H1 (cell line): ENCODE data around the gene LDLRAD3. TPM values are rescaled to one million over a fixed set of nuclear protein-coding genes. Genes with fewer than 3 reads are reported as not detected.

Experiments
- CTCF ChIA-PET: fragments of 300-600 bp; sonication (Branson Sonifier 250); formaldehyde crosslinking; loops from one replicate; lab custom pipeline; 2021; ENCODE audit not compliant: partially characterized antibody; lab: Charles Lee
- POLR2A ChIA-PET: fragments of 300-600 bp; sonication (Branson Sonifier 250); formaldehyde crosslinking; loops from one replicate; lab custom pipeline; 2021; ENCODE audit warnings: inconsistent platforms; ENCODE audit not compliant: partially characterized antibody; lab: Charles Lee
- DNase-seq, 2 experiments: peaks; one replicate each; pipeline versions ENCODE4 v3.0.0 to v3.0.0-alpha.2; 2010 to 2022; ENCODE audit warnings: low spot score in 2 of 2, low read depth in 1 of 2, mixed read lengths in 1 of 2
- FAIRE-seq: peaks from 2 replicates; lab custom pipeline; 2011; peaks lifted over from hg19 to GRCh38; lab: Jason Lieb, UNC
- H2AFZ ChIP-seq: 2 replicates; pipeline ENCODE4 v1.8.1; 2012; ENCODE audit warnings: low read length, inconsistent platforms
- H2AK5ac ChIP-seq: 2 replicates; pipeline ENCODE4 v1.6.1; 2013; ENCODE audit warnings: low read depth, low read length
- H2BK120ac ChIP-seq: replicated peaks from 2 replicates; pipeline ENCODE3; 2013; ENCODE audit warnings: low read depth, low read length, inconsistent platforms
- H2BK12ac ChIP-seq: 2 replicates; pipeline ENCODE4 v1.6.1; 2013; ENCODE audit warnings: low read depth, low read length
- H2BK15ac ChIP-seq: 2 replicates; pipeline ENCODE4 v1.6.1; 2013; ENCODE audit warnings: low read length
- H2BK20ac ChIP-seq: 2 replicates; pipeline ENCODE4 v1.6.1; 2013; ENCODE audit warnings: low read length
- H2BK5ac ChIP-seq: 2 replicates; pipeline ENCODE4 v1.6.1; 2013; ENCODE audit warnings: low read depth, low read length
- H3K14ac ChIP-seq: 2 replicates; pipeline ENCODE4 v1.6.1; 2013; ENCODE audit warnings: inconsistent platforms; ENCODE audit not compliant: insufficient read length
- H3K18ac ChIP-seq: 2 replicates; pipeline ENCODE4 v1.6.1; 2013; ENCODE audit warnings: low read length; ENCODE audit errors: extremely low read depth
- H3K23ac ChIP-seq: 2 replicates; pipeline ENCODE4 v1.6.1; 2013; ENCODE audit warnings: inconsistent platforms; ENCODE audit not compliant: insufficient read length
- H3K23me2 ChIP-seq: 2 replicates; pipeline ENCODE4 v1.6.1; 2013; ENCODE audit warnings: low read depth, low read length
- H3K27ac ChIP-seq: 2 replicates; pipeline ENCODE4 v1.6.1; 2011; ENCODE audit warnings: low read depth, low read length, inconsistent platforms
- H3K27me3 ChIP-seq, 4 experiments: replicated peaks in 1 of 4; 1 replicate in 1 of 4; 2 replicates in 3 of 4; pipeline versions ENCODE4 v1.6.1 to v1.8.1; 2011 to 2013; ENCODE audit warnings: low read length in 3 of 4, mild to moderate bottlenecking in 3 of 4, inconsistent platforms in 2 of 4, mixed read lengths in 2 of 4, moderate library complexity in 1 of 4; ENCODE audit not compliant: control insufficient read depth in 3 of 4, insufficient read depth in 3 of 4; ENCODE audit errors: extremely low read depth in 1 of 4
- H3K36me3 ChIP-seq, 4 experiments: 2 replicates each; pipeline versions ENCODE4 v1.6.1 to v1.8.1; 2011 to 2013; ENCODE audit warnings: mild to moderate bottlenecking in 4 of 4, low read length in 3 of 4, moderate library complexity in 2 of 4, control low read depth in 1 of 4, inconsistent platforms in 1 of 4; ENCODE audit not compliant: insufficient read depth in 4 of 4, control insufficient read depth in 2 of 4
- H3K4ac ChIP-seq: replicated peaks from 2 replicates; pipeline ENCODE3; 2013; ENCODE audit warnings: low read length, low read depth, mixed read lengths, inconsistent platforms; ENCODE audit not compliant: insufficient read length
- H3K4me1 ChIP-seq, 4 experiments: replicated peaks in 1 of 4; 1 replicate in 1 of 4; 2 replicates in 3 of 4; pipeline versions ENCODE4 v1.6.1 to v1.8.1; 2011 to 2013; ENCODE audit warnings: low read length in 3 of 4, inconsistent platforms in 2 of 4, mixed read lengths in 1 of 4; ENCODE audit not compliant: insufficient read depth in 4 of 4, control insufficient read depth in 3 of 4
- H3K4me2 ChIP-seq, 2 experiments: 2 replicates each; pipeline versions ENCODE4 v1.6.1 to v1.8.1; 2011 to 2013; ENCODE audit warnings: low read depth in 2 of 2, low read length in 2 of 2, control low read depth in 1 of 2, inconsistent platforms in 1 of 2, mild to moderate bottlenecking in 1 of 2; ENCODE audit not compliant: insufficient read depth in 1 of 2
- H3K4me3 ChIP-seq, 4 experiments: fragments of 200-600, 300-600 bp in 1 of 4; sonication (generic), shearing (Covaris generic), sonication (Bioruptor Twin) in 1 of 4; 2 replicates each; pipeline versions ENCODE4 v1.5.1 to v1.8.1; 2011 to 2016; ENCODE audit warnings: low read length in 4 of 4, low read depth in 3 of 4, control low read depth in 2 of 4, inconsistent platforms in 2 of 4, mild to moderate bottlenecking in 2 of 4, mixed read lengths in 1 of 4, moderate library complexity in 1 of 4; ENCODE audit not compliant: insufficient read depth in 2 of 4; ENCODE audit errors: extremely low read depth in 1 of 4
- H3K56ac ChIP-seq: replicated peaks from 2 replicates; pipeline ENCODE3; 2013; ENCODE audit warnings: low read depth, mild to moderate bottlenecking, mixed read lengths, low read length, inconsistent platforms; ENCODE audit not compliant: insufficient read length
- H3K79me1 ChIP-seq: 2 replicates; pipeline ENCODE4 v1.6.1; 2013; ENCODE audit warnings: low read depth, low read length, control low read depth
- H3K79me2 ChIP-seq, 2 experiments: 2 replicates each; pipeline versions ENCODE4 v1.6.1 to v1.8.1; 2012 to 2013; ENCODE audit warnings: low read length in 2 of 2, mild to moderate bottlenecking in 2 of 2, inconsistent platforms in 1 of 2; ENCODE audit not compliant: insufficient read depth in 2 of 2, control insufficient read depth in 1 of 2
- H3K9ac ChIP-seq, 4 experiments: replicated peaks in 1 of 4; 1 replicate in 1 of 4; 2 replicates in 3 of 4; pipeline versions ENCODE4 v1.6.1 to v1.8.1; 2011 to 2013; ENCODE audit warnings: low read depth in 3 of 4, low read length in 3 of 4, control low read depth in 2 of 4, mild to moderate bottlenecking in 2 of 4, moderate library complexity in 2 of 4, inconsistent platforms in 1 of 4; ENCODE audit errors: extremely low read depth in 1 of 4
- H3K9me3 ChIP-seq, 2 experiments: 2 replicates each; pipeline versions ENCODE4 v1.6.1 to v1.8.1; 2012 to 2013; ENCODE audit warnings: mild to moderate bottlenecking in 2 of 2, moderate library complexity in 2 of 2, control low read depth in 1 of 2, inconsistent platforms in 1 of 2, low read depth in 1 of 2, low read length in 1 of 2, mixed read lengths in 1 of 2; ENCODE audit not compliant: insufficient read depth in 2 of 2
- H4K20me1 ChIP-seq, 2 experiments: replicated peaks in 1 of 2; 2 replicates each; pipeline versions ENCODE3 to v1.8.1; 2011 to 2013; ENCODE audit warnings: inconsistent platforms in 2 of 2, low read length in 2 of 2, mild to moderate bottlenecking in 1 of 2; ENCODE audit not compliant: insufficient read depth in 2 of 2, control insufficient read depth in 1 of 2
- H4K5ac ChIP-seq: 2 replicates; pipeline ENCODE4 v1.6.1; 2013; ENCODE audit warnings: low read length, low read depth, mixed read lengths, inconsistent platforms; ENCODE audit not compliant: insufficient read length
- H4K8ac ChIP-seq: 2 replicates; pipeline ENCODE4 v1.8.0; 2013; ENCODE audit warnings: mild to moderate bottlenecking, moderate library complexity, low read length, inconsistent platforms; ENCODE audit not compliant: insufficient read depth; ENCODE audit errors: extremely low read depth
- H4K91ac ChIP-seq: replicated peaks from 2 replicates; pipeline ENCODE3; 2013; ENCODE audit warnings: low read length, mixed read lengths, inconsistent platforms; ENCODE audit not compliant: insufficient read length
- ASH2L ChIP-seq: fragments of 200-600, 300-600 bp; sonication (generic); IDR thresholded peaks from one replicate; pipeline ENCODE4 v1.7.1; 2017; ENCODE audit warnings: low read length
- ATF2 ChIP-seq: IDR thresholded peaks from 2 replicates; pipeline ENCODE4 v1.6.1; 2012; ENCODE audit warnings: low read length, inconsistent platforms
- BACH1 ChIP-seq: IDR thresholded peaks from 2 replicates; pipeline ENCODE4 v1.6.1; 2012; ENCODE audit warnings: low read length, improper control_type of control experiment
- GABPA ChIP-seq: IDR thresholded peaks from 2 replicates; pipeline ENCODE4 v1.6.1; 2011; ENCODE audit warnings: mild to moderate bottlenecking, low read length, moderate library complexity, borderline replicate concordance; ENCODE audit not compliant: insufficient read depth
- KDM4A ChIP-seq: IDR thresholded peaks from one replicate; pipeline ENCODE4 v1.7.1; 2012; ENCODE audit warnings: low read depth, mild to moderate bottlenecking, moderate library complexity, low read length, inconsistent platforms; ENCODE audit not compliant: severe bottlenecking
- PHF8 ChIP-seq: fragments of 200-600 bp; sonication (generic); conservative IDR thresholded peaks from 2 replicates; pipeline ENCODE4 v1.7.1; 2012; ENCODE audit warnings: low read depth, mild to moderate bottlenecking, inconsistent platforms, low read length, moderate library complexity
- RBBP5 ChIP-seq: IDR thresholded peaks from 2 replicates; pipeline ENCODE4 v1.7.1; 2012; ENCODE audit warnings: low read depth, mild to moderate bottlenecking, inconsistent platforms, low read length, moderate library complexity, borderline replicate concordance
- SAP30 ChIP-seq: fragments of 300-600 bp; sonication (generic); IDR thresholded peaks from 2 replicates; pipeline ENCODE4 v1.7.1; 2012; ENCODE audit warnings: low read length, moderate library complexity, mild to moderate bottlenecking, inconsistent platforms; ENCODE audit not compliant: insufficient read depth, insufficient replicate concordance
- SRF ChIP-seq: IDR thresholded peaks from 2 replicates; pipeline ENCODE4 v1.6.1; 2011; ENCODE audit warnings: mild to moderate bottlenecking, low read depth, low read length, moderate library complexity
- TAF1 ChIP-seq: IDR thresholded peaks from 2 replicates; pipeline ENCODE4 v1.6.1; 2011; ENCODE audit warnings: mild to moderate bottlenecking, low read depth, low read length
- USF2 ChIP-seq: IDR thresholded peaks from 2 replicates; pipeline ENCODE4 v1.6.1; 2011; ENCODE audit warnings: low read length, improper control_type of control experiment
- whole genome bisulfite sequencing, 2 experiments: shearing (Covaris generic) in 1 of 2; methylation state at CpG; one replicate each; pipeline versions ENCODE4 v1.1.6 to v1.1.7; 2013 to 2015; ENCODE audit warnings: low lambda C conversion rate in 2 of 2, mixed read lengths in 2 of 2, inconsistent platforms in 1 of 2, low coverage in 1 of 2, missing lambda C conversion rate in 1 of 2; ENCODE audit not compliant: insufficient replicate concordance in 2 of 2, insufficient coverage in 1 of 2, insufficient read length in 1 of 2; ENCODE audit errors: extremely low coverage in 1 of 2, missing lambda C conversion rate in 1 of 2; 5-methylcytosine and 5-hydroxymethylcytosine counted together
- polyA plus RNA-seq, 7 experiments: library from polyadenylated mRNA; depleted of rRNA in 3 of 7; stranded (reverse) in 5 of 7; unstranded in 2 of 7; fragments of >200 nt in 5 of 7; fragments of 200-250 nt in 2 of 7; gene quantifications; 1 replicate in 5 of 7; 2 replicates in 1 of 7; 4 replicates in 1 of 7; pipeline versions ENCODE4 v1.2.1 to v1.2.3, GENCODE V29; 2011 to 2013; ENCODE audit warnings: missing spikeins in 2 of 7, mixed read lengths in 2 of 7
- total RNA-seq: library from RNA; stranded (reverse); fragmentation: NEBNext Ultra II Directional; extraction: Animal tissue kit (Norgen Biotek cat#: 25700); gene quantifications from 2 replicates; pipeline ENCODE4 v1.2.1, GENCODE V29; 2021

The LDLRAD3 gene
- total and polyA plus RNA-seq, 2 of the 8 experiments (the other 6 are each of a cell fraction or from before 2014, with no cell fraction given) = 18.6 to 22.8 TPM

- Histone ChIP-seq H3K18ac (no peak overlapping the region), H3K14ac (no peak overlapping the region), H3K79me1 (no peaks in the 10 kb centered on the region), H2BK12ac (no peak overlapping the region), H2AFZ (no peak overlapping the region), H3K9me3 (no peaks in the 10 kb centered on the region), H4K20me1 (no peaks in the 10 kb centered on the region), H3K27ac (no peak overlapping the region), H3K9ac (no peak overlapping the region), H3K79me2 (no peaks in the 10 kb centered on the region), H2BK15ac (no peak overlapping the region), H3K36me3 (no peaks in the 10 kb centered on the region), H3K56ac (no peak overlapping the region), H2AK5ac (no peak overlapping the region), H2BK20ac (no peak overlapping the region), H3K23me2 (no peaks in the 10 kb centered on the region), H2BK120ac (no peak overlapping the region), H3K4me3 (no peak overlapping the region), H3K23ac (no peak overlapping the region), H4K91ac (no peak overlapping the region), H2BK5ac (no peak overlapping the region), H3K27me3 (no peaks in the 10 kb centered on the region), H4K5ac (no peak overlapping the region), H3K4me2 (no peak overlapping the region), H3K4ac (no peak overlapping the region), H3K4me1 (no peaks in the 10 kb centered on the region), H4K8ac (no peak overlapping the region)
- POLR2A ChIA-PET = interaction anchor here (0.8 to 1.1 kb wide), 2 partner anchors 18 to 75 kb away, joined by 3 read pairs; no protein-coding TSS in a partner anchor
- FAIRE-seq = no peak
- 82% methylated on average over 11 of the region's 11 CpGs; no CpG with 5 or more reads in 1 of the 2 experiments for WGBS, 2 experiments
- CTCF ChIA-PET = interaction anchor here (0.8 to 1.2 kb wide), 2 partner anchors 23 to 105 kb away, joined by 3 to 4 read pairs; no protein-coding TSS in a partner anchor
- DNase-seq = no peak
- TF ChIP-seq ASH2L (no peak), PHF8 (no peak), SRF (no peak), GABPA (no peak), SAP30 (no peak), ATF2 (no peak), KDM4A (no peak), RBBP5 (no peak), BACH1 (no peak), USF2 (no peak), TAF1 (no peak)
Measured at GRCh38 chr11:35927104-35927503, 16.8 kb upstream of the LDLRAD3 start.
